GM12878 (cell line): ENCODE results near the gene SUPT6H. TPM values are rescaled to one million over a fixed set of nuclear protein-coding genes. Genes with fewer than 3 reads are reported as not detected.

Experiments
- ATAC-seq: fragments of 200-7000 bp; cut with Tn5 transposase; 3 replicates; pipeline ENCODE4 v1.9.1; 2020; ENCODE audit warnings: mild to moderate bottlenecking, moderate library complexity
- BruUV-seq: library from RNA; stranded (reverse); fragments of 400-500 nt; replicated peaks from 2 replicates; lab custom pipeline; 2021; lab: Mats Ljungman, UMichigan
- CTCF ChIA-PET: fragments of 300-600 bp; sonication (Branson Sonifier 250); formaldehyde crosslinking; extraction: SDS; loops from one replicate; lab custom pipeline; 2021; ENCODE audit warnings: inconsistent platforms; lab: Yijun Ruan, JAX
- POLR2A ChIA-PET: fragments of 350-600 bp; formaldehyde crosslinking; extraction: SDS; loops from one replicate; lab custom pipeline; 2021; ENCODE audit warnings: inconsistent platforms; lab: Charles Lee
- RAD21 ChIA-PET: fragments of 300-600 bp; sonication (Branson Sonifier 250); formaldehyde crosslinking; loops from one replicate; lab custom pipeline; 2023; ENCODE audit warnings: antibody characterized with exemption; ENCODE audit not compliant: unreplicated experiment; lab: Charles Lee
- SMC1A ChIA-PET: fragments of 300-600 bp; sonication (Branson Sonifier 250); formaldehyde crosslinking; loops from one replicate; lab custom pipeline; 2023; ENCODE audit not compliant: unreplicated experiment, uncharacterized antibody; lab: Charles Lee
- DNase-seq: peaks from one replicate; pipeline ENCODE4 v3.0.0-alpha.2; 2011; ENCODE audit warnings: low read depth, low spot score
- FAIRE-seq: peaks from 3 replicates; lab custom pipeline; 2011; peaks lifted over from hg19 to GRCh38; lab: Jason Lieb, UNC
- H2AFZ ChIP-seq: 2 replicates; pipeline ENCODE4 v1.6.0; 2011; ENCODE audit warnings: low read depth, low read length, control low read depth; ENCODE audit not compliant: control insufficient read depth
- H3K27ac ChIP-seq: 2 replicates; pipeline ENCODE4 v1.5.1; 2011; ENCODE audit warnings: control low read depth; ENCODE audit not compliant: control insufficient read depth, insufficient read depth
- H3K27me3 ChIP-seq, 2 experiments: replicated peaks in 1 of 2; 2 replicates each; pipeline versions ENCODE4 v1.6.0 to v1.6.1; 2011; ENCODE audit warnings: low read length in 1 of 2; ENCODE audit not compliant: control insufficient read depth in 2 of 2, insufficient read depth in 2 of 2
- H3K36me3 ChIP-seq, 2 experiments: 2 replicates each; pipeline ENCODE4 v1.5.1; 2011; ENCODE audit warnings: low read length in 1 of 2; ENCODE audit not compliant: control insufficient read depth in 2 of 2, insufficient read depth in 2 of 2
- H3K4me1 ChIP-seq: 2 replicates; pipeline ENCODE4 v1.6.1; 2011; ENCODE audit warnings: mild to moderate bottlenecking, low read length, moderate library complexity, mixed read lengths; ENCODE audit not compliant: control insufficient read depth, insufficient read depth
- H3K4me2 ChIP-seq: 2 replicates; pipeline ENCODE4 v1.6.0; 2011; ENCODE audit warnings: control low read depth; ENCODE audit not compliant: control insufficient read depth, insufficient read depth
- H3K4me3 ChIP-seq: fragments of 200-600 bp; sonication (generic); 2 replicates; pipeline ENCODE4 v1.5.1; 2016
- H3K79me2 ChIP-seq: 2 replicates; pipeline ENCODE4 v1.6.0; 2011; ENCODE audit warnings: low read length; ENCODE audit not compliant: control insufficient read depth, insufficient read depth
- H3K9ac ChIP-seq: 2 replicates; pipeline ENCODE4 v1.8.0; 2011; ENCODE audit warnings: low read length, control low read depth, mixed read lengths; ENCODE audit not compliant: control insufficient read depth, insufficient read depth
- H3K9me3 ChIP-seq: replicated peaks from 3 replicates; pipeline ENCODE4 v1.5.1; 2011; ENCODE audit warnings: mild to moderate bottlenecking, low read length; ENCODE audit not compliant: control insufficient read depth, insufficient read depth
- H4K20me1 ChIP-seq: 2 replicates; pipeline ENCODE4 v1.6.0; 2011; ENCODE audit not compliant: control insufficient read depth, insufficient read depth
- ATF2 ChIP-seq: IDR thresholded peaks from 2 replicates; pipeline ENCODE4 v1.6.1; 2012; ENCODE audit warnings: low read length, inconsistent platforms
- HDGF ChIP-seq: fragments of 450-650 bp; IDR thresholded peaks from 2 replicates; pipeline ENCODE4 v1.6.1; 2016; ENCODE audit warnings: antibody characterized with exemption
- KAT2A ChIP-seq: conservative IDR thresholded peaks from 2 replicates; pipeline ENCODE4 v1.6.1; 2011; ENCODE audit warnings: low read depth, low read length; ENCODE audit not compliant: control insufficient read depth
- NBN ChIP-seq: fragments of 450-650 bp; IDR thresholded peaks from 2 replicates; pipeline ENCODE4 v1.6.1; 2016
- PKNOX1 ChIP-seq: fragments of 450-650 bp; IDR thresholded peaks from 2 replicates; pipeline ENCODE4 v1.6.1; 2016; ENCODE audit warnings: mild to moderate bottlenecking
- POLR2AphosphoS5 ChIP-seq: IDR thresholded peaks from 2 replicates; pipeline ENCODE4 v1.6.1; 2011; ENCODE audit warnings: mild to moderate bottlenecking, low read length, inconsistent platforms
- RAD21 ChIP-seq: IDR thresholded peaks from 2 replicates; pipeline ENCODE4 v1.6.1; 2011; ENCODE audit warnings: mild to moderate bottlenecking, low read depth, low read length, moderate library complexity; ENCODE audit not compliant: insufficient read depth
- REST ChIP-seq: IDR thresholded peaks from 2 replicates; pipeline ENCODE4 v1.6.1; 2012; ENCODE audit warnings: mild to moderate bottlenecking, low read depth, low read length
- SMAD5 ChIP-seq: IDR thresholded peaks from 2 replicates; pipeline ENCODE4 v1.6.1; 2016; ENCODE audit warnings: antibody characterized with exemption, low read depth
- ZBTB4 ChIP-seq: fragments of 450-650 bp; formaldehyde crosslinking; IDR thresholded peaks from 2 replicates; pipeline ENCODE4 v1.4.0; 2022; ENCODE audit warnings: mild to moderate bottlenecking, moderate library complexity
- WGBS: methylation state at CpG from one replicate; pipeline ENCODE4 v1.1.6; 2016; ENCODE audit warnings: low lambda C conversion rate; ENCODE audit not compliant: insufficient replicate concordance, insufficient coverage; ENCODE audit errors: missing lambda C conversion rate; 5-methylcytosine and 5-hydroxymethylcytosine counted together
- in situ Hi-C: fragments of 300-500 bp; cut with MboI; formaldehyde crosslinking; loops from 9 replicates; pipeline ENCODE4 v1.14.3; 2018; ENCODE audit warnings: mixed read lengths
- intact Hi-C: fragments of 100-400 bp; cut with micrococcal nuclease; formaldehyde crosslinking; loops from one replicate; pipeline ENCODE4 v1.14.2; 2022; ENCODE audit not compliant: unreplicated experiment
- polyA plus RNA-seq, 11 experiments: library from polyadenylated mRNA; depleted of rRNA in 4 of 11; unstranded in 6 of 11; stranded (reverse) in 5 of 11; fragments of >200 nt; fragmentation: Nextera tagmentation in 4 of 11; fragmentation: Illumina TruSeq in 1 of 11; extraction: Ambion mirVana in 4 of 11; extraction: Trizol in 1 of 11; gene quantifications; 1 replicate in 1 of 11; 2 replicates in 10 of 11; pipeline versions ENCODE4 v1.2.1 to v1.2.3, GENCODE V29; 2011 to 2016; ENCODE audit warnings: inconsistent platforms in 2 of 11, missing spikeins in 2 of 11, low read depth in 1 of 11
- total RNA-seq, 4 experiments: library from RNA; depleted of rRNA in 3 of 4; stranded (reverse); fragments of >200 nt in 3 of 4; fragmentation: Illumina TruSeq in 1 of 4; extraction: Trizol in 1 of 4; gene quantifications; 2 replicates each; pipeline versions ENCODE4 v1.2.1 to v1.2.3, GENCODE V29; 2013 to 2021

SUPT6H gene
- total and polyA plus RNA-seq, 10 of the 15 experiments (the other 5 are each of a cell fraction or from before 2014, with no cell fraction given): 1.7 to 58.8 (median 37.7) TPM

GRCh38 chr17:28748852-28749515 lies 87.0 kb downstream of the SUPT6H start:
- TF ChIP-seq ATF2 (no peak), NBN (no peak), KAT2A (no peak), POLR2AphosphoS5 (peak; percentile 24; the same call in 1 of the 2 replicates), SMAD5 (0 out of 2 replicates have a peak, but pooled peaks have one; percentile 29), REST (no peak), HDGF (no peak), PKNOX1 (no peak), RAD21 (no peak), ZBTB4 (CRISPR knock-in tag) (no peak)
- TF ChIP-seq, all 136 proteins: peak for 2
- Histone ChIP-seq H3K9ac (no peak overlapping the region), H3K4me3 (0 out of 2 replicates have a peak overlapping the region, but pooled peaks have one; percentile 44), H3K36me3 (peaks cover 30 to 32% of the 10 kb centered on the region in 2 experiments), H4K20me1 (peaks cover 19% of the 10 kb centered on the region), H3K27me3 (no peaks in the 10 kb centered on the region), H3K9me3 (no peaks in the 10 kb centered on the region), H3K27ac (no peak overlapping the region), H3K79me2 (peaks cover 67% of the 10 kb centered on the region), H3K4me2 (peak overlapping the region; percentile 26; the same call in 1 of the 2 replicates), H3K4me1 (peaks cover 30% of the 10 kb centered on the region), H2AFZ (no peak overlapping the region)
- intact Hi-C loops: no loop called here
- no TSS peak for BruUV-seq
- DNase-seq (no peak), FAIRE-seq (no peak), ATAC-seq (no peak)
- ChIA-PET CTCF (interaction anchor here (0.8 to 10.0 kb wide), 16 partner anchors 14 to 217 kb away, joined by 3 to 394 read pairs (median 4); partner anchors contain the start of genes FAM222B, NEK8, PROCA1 and RPL23A), POLR2A (interaction anchor here (0.6 to 15.2 kb wide), 3 partner anchors 8 to 745 kb away, joined by 5 to 485 read pairs (median 11); partner anchors contain the start of genes NEK8, RPL23A and TLCD1), RAD21 (interaction anchor here (1.2 to 17.4 kb wide), 6 partner anchors 10 to 102 kb away, joined by 3 to 375 read pairs (median 7); partner anchors contain the start of genes NEK8 and TLCD1), SMC1A (interaction anchor here (1.8 to 17.8 kb wide), 3 partner anchors 9 to 20 kb away, joined by 6 to 326 read pairs (median 46); partner anchors contain the start of genes NEK8 and TLCD1)
- in situ Hi-C loops: loop anchor here (25.0 kb wide), 1 partner anchor 1287 kb away; the partner anchor contains the start of gene KSR1
- 85% methylated on average over 18 of the region's 18 CpGs for WGBS
